HUDEP-2 (cell line): ENCODE results near the gene ARMH1.
"Not testable (repeated sequence)": the region's sequence is repeated elsewhere in the genome, so short reads cannot be mapped to it uniquely, and the experiment has no call there.

Source experiments
- DNase-seq, 76 experiments: peaks; one replicate each; lab custom pipeline; 2025; ENCODE audit not compliant: unreplicated experiment in 76 of 76; lab: John Stamatoyannopoulos, UW

Gene ARMH1

GRCh38 chr1:44760876-44761275 is 86.4 kb downstream of the ARMH1 start:
- DNase-seq = no peak

DNA sequence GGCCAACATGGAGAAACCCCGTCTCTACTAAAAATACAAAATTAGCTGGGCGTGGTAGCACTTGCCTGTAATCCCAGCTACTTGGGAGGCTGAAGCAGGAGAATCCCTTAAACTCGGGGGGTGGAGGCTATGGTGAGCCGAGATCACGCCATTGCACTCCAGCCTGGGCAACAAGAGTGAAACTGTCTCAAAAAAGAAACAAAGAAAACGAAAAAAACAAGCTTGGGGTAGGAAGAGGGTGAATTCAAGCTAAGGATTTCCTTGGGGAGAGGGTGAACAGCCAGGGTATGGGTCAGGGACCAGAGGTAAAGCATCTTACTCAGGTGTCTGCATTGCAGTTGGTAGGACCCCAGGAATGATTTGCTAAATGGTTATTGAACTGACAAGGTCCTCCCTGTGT is 91.9 kb downstream of the ARMH1 start:
- DNase-seq = not testable (repeated sequence)
